GM19238 (cell line): ENCODE results near the gene TRIM14.
"Not testable (repeated sequence)": the region's sequence is repeated elsewhere in the genome, so short reads cannot be mapped to it uniquely, and the experiment has no call there.

Experiments
- DNase-seq: peaks from one replicate; pipeline ENCODE4 v3.0.0; 2011; ENCODE audit warnings: low spot score; ENCODE audit not compliant: insufficient read length

TRIM14 gene

GRCh38 chr9:98108531-98109031 is 10.4 kb downstream of the TRIM14 start:
- DNase-seq = no peak

- DNase-seq = no peak
Measured at GRCh38 chr9:98107926-98108325, 11.1 kb downstream of the TRIM14 start.

- no peak for DNase-seq
Measured at GRCh38 chr9:98105006-98105405, 14.0 kb downstream of the TRIM14 start.

GRCh38 chr9:98104445-98104881 is 14.6 kb downstream of the TRIM14 start:
- DNase-seq = no peak

- peak; percentile 70 for DNase-seq
Measured at GRCh38 chr9:98101868-98102273, 17.2 kb downstream of the TRIM14 start.

- DNase-seq = no peak
Measured at GRCh38 chr9:98101416-98101815, 17.6 kb downstream of the TRIM14 start.

- no peak for DNase-seq
Measured at GRCh38 chr9:98100456-98100855, 18.6 kb downstream of the TRIM14 start.

- no peak for DNase-seq
Measured at GRCh38 chr9:98099898-98100297, 19.1 kb downstream of the TRIM14 start.

GRCh38 chr9:98099346-98099745 is 19.7 kb downstream of the TRIM14 start:
- no peak for DNase-seq

- DNase-seq = no peak
Measured at GRCh38 chr9:98097836-98098235, 21.2 kb downstream of the TRIM14 start.

GRCh38 chr9:98096091-98096490 is 22.9 kb downstream of the TRIM14 start:
- DNase-seq = no peak

- DNase-seq = no peak
Measured at GRCh38 chr9:98095401-98095800, 23.6 kb downstream of the TRIM14 start.

GRCh38 chr9:98094851-98095250 is 24.2 kb downstream of the TRIM14 start:
- DNase-seq = no peak

GRCh38 chr9:98094316-98094715 is 24.7 kb downstream of the TRIM14 start:
- DNase-seq = no peak

- DNase-seq = no peak
Measured at GRCh38 chr9:98092613-98092931, 26.4 kb downstream of the TRIM14 start.

- DNase-seq = no peak
Measured at GRCh38 chr9:98091735-98092612, 27.0 kb downstream of the TRIM14 start.

- not testable (repeated sequence) for DNase-seq
Measured at GRCh38 chr9:98090674-98091073, 28.3 kb downstream of the TRIM14 start.

- no peak for DNase-seq
Measured at GRCh38 chr9:98087420-98088354, 31.3 kb downstream of the TRIM14 start.

- no peak for DNase-seq
Measured at GRCh38 chr9:98086461-98086860, 32.6 kb downstream of the TRIM14 start.

- no peak for DNase-seq
Measured at GRCh38 chr9:98085944-98086343, 33.1 kb downstream of the TRIM14 start.

- no peak for DNase-seq
Measured at GRCh38 chr9:98085058-98085457, 34.0 kb downstream of the TRIM14 start.

- DNase-seq = no peak
Measured at GRCh38 chr9:98084396-98084795, 34.6 kb downstream of the TRIM14 start.
